Mucosa of descending colon (tissue), 3 donors: ENCODE results near the gene DHRS7B. TPM values are rescaled to one million over a fixed set of nuclear protein-coding genes. Genes with fewer than 3 reads are reported as not detected.

Experiments used
- ATAC-seq: fragments of 200-7000 bp; cut with Tn5 transposase; one replicate; pipeline ENCODE4 v1.9.1; 2020; ENCODE audit warnings: mild to moderate bottlenecking, moderate library complexity
- DNase-seq, 3 donors: peaks; one replicate each; pipeline ENCODE4 v3.0.0-alpha.2; 2020
- H3K36me3 ChIP-seq: fragments of 200-600 bp; one replicate; pipeline ENCODE4 v1.8.0; 2021; ENCODE audit warnings: low read depth, mild to moderate bottlenecking
- H3K4me1 ChIP-seq: fragments of 200-600 bp; one replicate; pipeline ENCODE4 v1.8.0; 2021; ENCODE audit warnings: low read depth, mild to moderate bottlenecking
- H3K4me3 ChIP-seq: fragments of 200-600 bp; one replicate; pipeline ENCODE4 v1.8.0; 2021; ENCODE audit warnings: mild to moderate bottlenecking
- H3K9me3 ChIP-seq: fragments of 200-600 bp; one replicate; pipeline ENCODE4 v1.8.0; 2021; ENCODE audit warnings: mild to moderate bottlenecking
- intact Hi-C, 2 donors: fragments of 100-400 bp; cut with DNase I in 1 of 2; cut with micrococcal nuclease in 1 of 2; formaldehyde crosslinking; loops; one replicate each; pipeline versions ENCODE4 v1.11.0 to v1.11.1; 2022; cut with DNase I, micrococcal nuclease
- total RNA-seq, 3 donors: library from RNA; stranded (reverse); fragmentation: NEBNext Ultra II Directional in 2 of 3; extraction: Animal tissue kit (Norgen Biotek cat#: 25700) in 2 of 3; gene quantifications; one replicate each; pipeline versions ENCODE4 v1.2.1 to v1.2.4, GENCODE V29; 2021 to 2023
- TF ChIP-seq, protein P1 (sequence below): fragments of 200-600 bp; IDR thresholded peaks from one replicate; pipeline ENCODE4 v1.8.0; 2022; ENCODE audit warnings: antibody characterized with exemption, mild to moderate bottlenecking
- donor health status: DM: no; HTN: no; CAD: no; lungs with moderate emphysema.
- donor health status: DM: no; HTN: no; CAD: no.
- donor health status: DM: no; HTN: yes; CAD: no.

Gene DHRS7B
- total RNA-seq, 3 donors from 2014 or later = 21.9 to 34.0 (median 30.2) TPM

- Histone ChIP-seq H3K36me3 (no peaks in the 10 kb centered on the region), H3K9me3 (no peaks in the 10 kb centered on the region), H3K4me1 (peaks cover 4% of the 10 kb centered on the region), H3K4me3 (no peak overlapping the region)
- intact Hi-C loops = no loop called here
- TF ChIP-seq, protein P1, sequence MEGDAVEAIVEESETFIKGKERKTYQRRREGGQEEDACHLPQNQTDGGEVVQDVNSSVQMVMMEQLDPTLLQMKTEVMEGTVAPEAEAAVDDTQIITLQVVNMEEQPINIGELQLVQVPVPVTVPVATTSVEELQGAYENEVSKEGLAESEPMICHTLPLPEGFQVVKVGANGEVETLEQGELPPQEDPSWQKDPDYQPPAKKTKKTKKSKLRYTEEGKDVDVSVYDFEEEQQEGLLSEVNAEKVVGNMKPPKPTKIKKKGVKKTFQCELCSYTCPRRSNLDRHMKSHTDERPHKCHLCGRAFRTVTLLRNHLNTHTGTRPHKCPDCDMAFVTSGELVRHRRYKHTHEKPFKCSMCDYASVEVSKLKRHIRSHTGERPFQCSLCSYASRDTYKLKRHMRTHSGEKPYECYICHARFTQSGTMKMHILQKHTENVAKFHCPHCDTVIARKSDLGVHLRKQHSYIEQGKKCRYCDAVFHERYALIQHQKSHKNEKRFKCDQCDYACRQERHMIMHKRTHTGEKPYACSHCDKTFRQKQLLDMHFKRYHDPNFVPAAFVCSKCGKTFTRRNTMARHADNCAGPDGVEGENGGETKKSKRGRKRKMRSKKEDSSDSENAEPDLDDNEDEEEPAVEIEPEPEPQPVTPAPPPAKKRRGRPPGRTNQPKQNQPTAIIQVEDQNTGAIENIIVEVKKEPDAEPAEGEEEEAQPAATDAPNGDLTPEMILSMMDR = no peak
- DNase-seq = no peak
- no peak for ATAC-seq
Measured at GRCh38 chr17:21200590-21201297, 74.0 kb downstream of the DHRS7B start.

DNA sequence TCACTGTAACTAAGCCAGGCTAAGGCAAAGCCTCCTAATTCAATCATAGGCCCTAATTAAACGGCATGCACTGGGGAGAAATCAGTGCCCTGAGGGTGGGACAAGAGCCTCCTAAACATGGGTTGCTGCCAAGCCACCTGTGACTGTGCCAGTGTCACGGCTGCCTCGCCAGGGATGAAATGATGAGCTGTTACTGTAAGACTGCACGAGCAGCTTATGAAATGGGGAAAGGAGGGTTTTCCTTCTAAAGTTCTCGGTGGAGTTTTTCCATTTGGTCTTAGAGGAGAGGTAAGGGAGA, 74.5 kb downstream of the DHRS7B start:
- Histone ChIP-seq H3K4me1 (peaks cover 4% of the 10 kb centered on the region), H3K4me3 (no peak overlapping the region), H3K36me3 (no peaks in the 10 kb centered on the region), H3K9me3 (no peaks in the 10 kb centered on the region)
- no peak for ATAC-seq
- intact Hi-C loops = no loop called here
- no peak for DNase-seq
- TF ChIP-seq, protein P1 = no peak

GRCh38 chr17:21201874-21202273, 75.1 kb downstream of the DHRS7B start:
- intact Hi-C loops = no loop called here
- DNase-seq (no peak), ATAC-seq (no peak)
- Histone ChIP-seq H3K4me3 (no peak overlapping the region), H3K36me3 (no peaks in the 10 kb centered on the region), H3K4me1 (peaks cover 4% of the 10 kb centered on the region), H3K9me3 (no peaks in the 10 kb centered on the region)
- TF ChIP-seq, protein P1 = no peak

DNA sequence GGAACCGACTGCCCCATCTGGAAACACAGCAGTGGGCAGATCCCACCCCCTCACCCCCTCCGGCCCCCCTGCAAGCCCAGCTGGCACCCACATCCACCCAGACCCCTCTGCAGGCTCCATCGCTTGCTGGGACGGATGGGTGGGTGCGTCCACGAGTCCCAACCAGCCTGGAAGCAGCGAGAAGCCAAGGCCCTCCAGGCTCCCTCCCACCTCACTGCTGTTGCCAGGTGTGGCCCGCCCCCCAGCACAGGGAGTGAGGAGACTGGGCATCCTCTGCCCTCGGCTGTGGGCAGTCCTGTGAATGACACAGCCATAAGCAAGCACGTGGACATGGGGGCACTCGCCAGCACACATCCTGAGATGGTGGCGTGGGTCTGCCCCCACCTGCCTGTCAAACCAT, 75.7 kb downstream of the DHRS7B start:
- intact Hi-C loops = no loop called here
- no peaks in the 10 kb centered on the region for H3K9me3 ChIP-seq
- peaks cover 4% of the 10 kb centered on the region for H3K4me1 ChIP-seq
- no peaks in the 10 kb centered on the region for H3K36me3 ChIP-seq
- H3K4me3 ChIP-seq = no peak overlapping the region
- TF ChIP-seq, protein P1 = no peak
- no peak for ATAC-seq
- no peak for DNase-seq

- no peaks in the 10 kb centered on the region for H3K9me3 ChIP-seq
- no peaks in the 10 kb centered on the region for H3K36me3 ChIP-seq
- no peak for DNase-seq
- peaks cover 15% of the 10 kb centered on the region for H3K4me1 ChIP-seq
- intact Hi-C loops = no loop called here
- ATAC-seq = no peak
- TF ChIP-seq, protein P1 = no peak
- no peak overlapping the region for H3K4me3 ChIP-seq
Measured at GRCh38 chr17:21204935-21205334, 78.2 kb downstream of the DHRS7B start.

GRCh38 chr17:21208352-21208751, 81.6 kb downstream of the DHRS7B start:
- peaks cover 41% of the 10 kb centered on the region for H3K4me1 ChIP-seq
- DNase-seq (no peak), ATAC-seq (no peak)
- intact Hi-C loops = no loop called here
- TF ChIP-seq, protein P1 = no peak
- no peaks in the 10 kb centered on the region for H3K36me3 ChIP-seq
- H3K4me3 ChIP-seq = no peak overlapping the region
- H3K9me3 ChIP-seq = no peaks in the 10 kb centered on the region
